Measurements from ENCODE around the gene FAM120AOS. TPM values are rescaled to one million over a fixed set of nuclear protein-coding genes. Genes with fewer than 3 reads are reported as not detected.

FAM120AOS gene
- total RNA-seq, 2 experiments from 2014 or later, result 45.6 to 50.3 TPM

- POLR2A ChIA-PET, result no interaction called here
- no peak for DNase-seq
- Histone ChIP-seq H3K4me3 (ENCODE audit: low read length) (no peak overlapping the region), H3K4me1 (ENCODE audit: insufficient read depth, low read length) (no peaks in the 10 kb centered on the region), H3K36me3 (ENCODE audit: insufficient read depth, low read length) (no peaks in the 10 kb centered on the region), H3K27me3 (ENCODE audit: control insufficient read depth in 1 of 2, insufficient read depth in 2 of 2, low read length in 2 of 2) (peaks cover 12 to 14% of the 10 kb centered on the region in 2 experiments), H3K27ac (ENCODE audit: low read depth in 1 of 2, low read length in 2 of 2) (no peak overlapping the region), H3K9me3 (ENCODE audit: control insufficient read depth in 1 of 2, insufficient read depth in 1 of 2, low read length in 2 of 2) (peaks cover 19 to 35% of the 10 kb centered on the region in 2 experiments)
- intact Hi-C loops (cut with DNase I, micrococcal nuclease), result no loop called here
- Mint-ChIP-seq H3K4me1 (ENCODE audit: low read depth) (no peaks in the 10 kb centered on the region), H3K4me3 (no peak overlapping the region), H3K36me3 (ENCODE audit: low read depth) (peaks cover 13% of the 10 kb centered on the region), H3K27me3 (peaks cover 35% of the 10 kb centered on the region), H3K27ac (no peak overlapping the region), H3K9me3 (peaks cover 8% of the 10 kb centered on the region)
- CTCF ChIA-PET, result no interaction called here
- ATAC-seq (ENCODE audit: poor library complexity), result no peak
- TF ChIP-seq CTCF (IDR thresholded peaks at IDR 0.05), result no peak
Observed at GRCh38 chr9:93417538-93417937, 35.8 kb downstream of the FAM120AOS start.

- ChIA-PET POLR2A (no interaction called here), CTCF (no interaction called here)
- H3K27me3 ChIP-seq (ENCODE audit: control insufficient read depth in 1 of 2, insufficient read depth in 2 of 2, low read length in 2 of 2), result peaks cover 12 to 14% of the 10 kb centered on the region in 2 experiments
- H3K36me3 ChIP-seq (ENCODE audit: insufficient read depth, low read length), result no peaks in the 10 kb centered on the region
- TF ChIP-seq CTCF (IDR thresholded peaks at IDR 0.05), result no peak
- ATAC-seq (ENCODE audit: poor library complexity) (no peak), DNase-seq (no peak)
- Mint-ChIP-seq H3K9me3 (peaks cover 8% of the 10 kb centered on the region), H3K27me3 (peaks cover 41% of the 10 kb centered on the region), H3K4me1 (ENCODE audit: low read depth) (no peaks in the 10 kb centered on the region), H3K27ac (no peak overlapping the region), H3K36me3 (ENCODE audit: low read depth) (peaks cover 13% of the 10 kb centered on the region), H3K4me3 (no peak overlapping the region)
- H3K9me3 ChIP-seq (ENCODE audit: control insufficient read depth in 1 of 2, insufficient read depth in 1 of 2, low read length in 2 of 2), result peaks cover 19 to 35% of the 10 kb centered on the region in 2 experiments
- no peaks in the 10 kb centered on the region for H3K4me1 ChIP-seq (ENCODE audit: insufficient read depth, low read length)
- H3K27ac ChIP-seq (ENCODE audit: low read depth in 1 of 2, low read length in 2 of 2), result no peak overlapping the region
- no peak overlapping the region for H3K4me3 ChIP-seq (ENCODE audit: low read length)
- intact Hi-C loops (cut with DNase I, micrococcal nuclease), result no loop called here
Observed at GRCh38 chr9:93416530-93417235, 36.7 kb downstream of the FAM120AOS start.

GRCh38 chr9:93415176-93415690 is 38.1 kb downstream of the FAM120AOS start:
- no peak for TF ChIP-seq CTCF (IDR thresholded peaks at IDR 0.05)
- H3K4me3 ChIP-seq (ENCODE audit: low read length), result no peak overlapping the region
- no peak overlapping the region for H3K27ac ChIP-seq (ENCODE audit: low read depth in 1 of 2, low read length in 2 of 2)
- Mint-ChIP-seq H3K27me3 (peaks cover 50% of the 10 kb centered on the region), H3K4me3 (no peak overlapping the region), H3K4me1 (ENCODE audit: low read depth) (no peaks in the 10 kb centered on the region), H3K9me3 (peaks cover 8% of the 10 kb centered on the region), H3K27ac (no peak overlapping the region), H3K36me3 (ENCODE audit: low read depth) (peaks cover 13% of the 10 kb centered on the region)
- H3K9me3 ChIP-seq (ENCODE audit: control insufficient read depth in 1 of 2, insufficient read depth in 1 of 2, low read length in 2 of 2), result peaks cover 18 to 35% of the 10 kb centered on the region in 2 experiments
- no peak for ATAC-seq (ENCODE audit: poor library complexity)
- no peaks in the 10 kb centered on the region for H3K36me3 ChIP-seq (ENCODE audit: insufficient read depth, low read length)
- ChIA-PET POLR2A (no interaction called here), CTCF (no interaction called here)
- H3K27me3 ChIP-seq (ENCODE audit: control insufficient read depth in 1 of 2, insufficient read depth in 2 of 2, low read length in 2 of 2), result peaks cover 12 to 14% of the 10 kb centered on the region in 2 experiments
- intact Hi-C loops (cut with DNase I, micrococcal nuclease), result no loop called here
- no peaks in the 10 kb centered on the region for H3K4me1 ChIP-seq (ENCODE audit: insufficient read depth, low read length)
- DNase-seq, result no peak
